GM10248 (cell line): Measurements from ENCODE around the gene ORC1.

Experiments used
- CTCF ChIA-PET: fragments of 300-600 bp; sonication (Branson Sonifier 250); formaldehyde crosslinking; extraction: SDS; loops from one replicate; lab custom pipeline; 2021; ENCODE audit warnings: antibody characterized with exemption; lab: Yijun Ruan, JAX
- POLR2A ChIA-PET: fragments of 350-650 bp; sonication (Branson Sonifier 250); formaldehyde crosslinking; extraction: SDS; loops from one replicate; lab custom pipeline; 2020; ENCODE audit warnings: antibody characterized with exemption; lab: Yijun Ruan, JAX
- DNase-seq: peaks from one replicate; pipeline ENCODE4 v3.0.0; 2012; ENCODE audit errors: extremely low spot score
- TF ChIP-seq, protein P1 (sequence below): IDR thresholded peaks from 2 replicates; pipeline ENCODE4 v1.5.1; 2012; ENCODE audit warnings: mild to moderate bottlenecking, low read depth; ENCODE audit errors: extremely low read depth, missing control alignments, control extremely low read depth

The ORC1 gene

DNA sequence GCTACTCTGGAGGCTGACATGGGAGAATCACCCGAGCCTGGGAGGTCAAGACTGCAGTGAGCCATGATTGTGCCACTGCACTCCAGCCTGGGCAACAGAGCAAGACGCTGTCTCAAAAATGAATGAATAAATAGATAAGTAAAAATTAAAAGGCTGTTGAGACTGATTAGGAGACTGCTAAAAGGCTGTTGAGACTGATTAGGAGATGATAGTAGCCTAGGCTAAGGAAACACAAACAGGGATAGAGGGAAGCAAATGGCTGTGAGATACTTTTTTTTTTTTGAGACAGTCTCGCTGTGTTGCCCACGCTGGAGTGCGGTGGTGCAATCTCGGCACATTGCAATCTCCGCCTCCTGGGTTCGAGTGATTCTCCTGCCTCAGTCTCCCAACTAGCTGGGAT lies 28.6 kb upstream of the ORC1 start:
- ChIA-PET CTCF (interaction anchor here (0.8 to 2.0 kb wide), 4 partner anchors 15 to 253 kb away, joined by 3 to 7 read pairs (median 4); no protein-coding TSS in a partner anchor), POLR2A (no interaction called here)
- DNase-seq = no peak
- TF ChIP-seq, protein P1, sequence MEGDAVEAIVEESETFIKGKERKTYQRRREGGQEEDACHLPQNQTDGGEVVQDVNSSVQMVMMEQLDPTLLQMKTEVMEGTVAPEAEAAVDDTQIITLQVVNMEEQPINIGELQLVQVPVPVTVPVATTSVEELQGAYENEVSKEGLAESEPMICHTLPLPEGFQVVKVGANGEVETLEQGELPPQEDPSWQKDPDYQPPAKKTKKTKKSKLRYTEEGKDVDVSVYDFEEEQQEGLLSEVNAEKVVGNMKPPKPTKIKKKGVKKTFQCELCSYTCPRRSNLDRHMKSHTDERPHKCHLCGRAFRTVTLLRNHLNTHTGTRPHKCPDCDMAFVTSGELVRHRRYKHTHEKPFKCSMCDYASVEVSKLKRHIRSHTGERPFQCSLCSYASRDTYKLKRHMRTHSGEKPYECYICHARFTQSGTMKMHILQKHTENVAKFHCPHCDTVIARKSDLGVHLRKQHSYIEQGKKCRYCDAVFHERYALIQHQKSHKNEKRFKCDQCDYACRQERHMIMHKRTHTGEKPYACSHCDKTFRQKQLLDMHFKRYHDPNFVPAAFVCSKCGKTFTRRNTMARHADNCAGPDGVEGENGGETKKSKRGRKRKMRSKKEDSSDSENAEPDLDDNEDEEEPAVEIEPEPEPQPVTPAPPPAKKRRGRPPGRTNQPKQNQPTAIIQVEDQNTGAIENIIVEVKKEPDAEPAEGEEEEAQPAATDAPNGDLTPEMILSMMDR = no peak

DNA sequence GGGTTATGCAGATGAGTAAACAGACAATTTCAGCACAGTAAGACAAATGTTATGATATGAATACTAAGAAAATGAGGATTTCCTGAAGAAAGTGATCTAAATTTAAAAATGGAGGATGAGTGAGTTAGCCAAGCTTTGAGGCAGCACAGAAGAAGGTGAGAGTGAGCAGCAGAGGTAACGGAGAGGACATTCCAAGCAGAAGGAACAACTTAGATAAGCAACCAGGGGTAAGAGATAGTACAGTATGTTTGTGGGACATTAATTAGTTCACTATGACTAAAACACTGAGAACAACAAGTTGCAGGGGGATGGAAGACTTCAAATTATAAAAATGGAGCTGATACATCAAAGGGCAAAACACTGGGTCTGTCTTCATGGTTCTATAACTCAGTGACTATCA lies 22.9 kb upstream of the ORC1 start:
- ChIA-PET POLR2A (no interaction called here), CTCF (interaction anchor here (0.7 kb wide), 1 partner anchor 19 kb away, joined by 3 read pairs; no protein-coding TSS in a partner anchor)
- DNase-seq = no peak
- TF ChIP-seq, protein P1 = no peak

DNA sequence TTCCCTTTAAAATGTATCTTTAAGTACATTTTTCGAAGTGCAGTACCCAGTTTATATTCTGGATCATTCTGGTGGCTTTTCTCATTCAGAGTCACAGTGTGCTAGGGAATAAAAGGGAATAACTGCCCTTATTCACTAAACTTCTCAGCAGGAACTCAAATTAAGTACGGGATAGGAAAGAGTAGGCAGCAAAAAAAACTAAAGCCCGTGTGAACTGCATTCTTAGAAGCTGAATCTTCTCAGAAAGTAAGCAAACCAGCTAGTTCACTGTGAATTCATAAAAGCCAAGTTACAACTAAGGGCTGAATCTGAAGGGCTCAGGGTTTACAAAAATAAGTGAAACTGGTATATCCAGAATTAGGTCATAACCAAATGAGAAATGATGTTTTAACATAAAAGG lies 22.1 kb upstream of the ORC1 start:
- POLR2A ChIA-PET = no interaction called here
- no peak for DNase-seq
- CTCF ChIA-PET = interaction anchor here (0.9 to 1.4 kb wide), 2 partner anchors 12 to 15 kb away, joined by 3 to 4 read pairs; no protein-coding TSS in a partner anchor
- TF ChIP-seq, protein P1 = no peak

DNA sequence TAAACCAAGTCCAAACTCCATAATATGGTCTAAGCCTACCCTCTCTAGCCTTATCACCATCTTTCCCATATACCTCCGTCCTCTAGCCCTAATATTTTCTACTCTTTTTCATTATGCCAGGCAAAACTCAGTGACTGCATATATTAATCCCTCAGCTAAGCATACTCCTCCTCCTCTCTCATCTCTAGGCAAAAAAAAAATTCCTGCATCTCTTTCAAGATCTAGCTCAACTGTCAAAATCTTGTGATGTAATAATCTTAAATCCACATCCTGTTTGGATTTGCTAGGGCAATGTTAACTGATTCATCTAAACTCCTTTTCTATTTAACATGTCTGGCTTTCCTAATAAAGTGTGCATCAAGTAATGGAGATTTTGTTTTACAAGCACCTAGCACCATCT lies 20.6 kb upstream of the ORC1 start:
- ChIA-PET CTCF (no interaction called here), POLR2A (interaction anchor here (0.6 kb wide), 1 partner anchor 343 kb away, joined by 3 read pairs; no protein-coding TSS in a partner anchor)
- TF ChIP-seq, protein P1 = no peak
- no peak for DNase-seq

DNA sequence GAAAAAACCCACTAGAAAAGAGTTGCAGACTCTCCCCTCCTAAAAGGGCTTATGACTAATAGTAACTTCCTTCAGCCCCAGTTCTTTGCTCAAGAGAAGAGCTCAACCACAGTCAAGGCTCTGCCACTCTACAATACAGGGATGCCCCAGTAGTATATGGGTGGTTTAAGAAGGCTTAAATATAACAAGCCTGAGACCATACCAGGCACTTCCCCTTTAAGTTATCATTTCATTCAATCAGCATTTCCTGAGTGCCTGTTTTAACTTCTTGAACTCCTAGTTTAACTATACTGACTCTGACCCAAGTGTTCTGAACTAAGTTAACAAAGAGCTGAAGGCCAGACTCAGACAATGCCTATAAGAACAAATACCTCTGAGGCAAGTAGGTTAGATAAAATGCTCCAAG lies 20.0 kb upstream of the ORC1 start:
- TF ChIP-seq, protein P1 = no peak
- ChIA-PET CTCF (no interaction called here), POLR2A (interaction anchor here (0.6 kb wide), 1 partner anchor 342 kb away, joined by 3 read pairs; no protein-coding TSS in a partner anchor)
- no peak for DNase-seq

DNA sequence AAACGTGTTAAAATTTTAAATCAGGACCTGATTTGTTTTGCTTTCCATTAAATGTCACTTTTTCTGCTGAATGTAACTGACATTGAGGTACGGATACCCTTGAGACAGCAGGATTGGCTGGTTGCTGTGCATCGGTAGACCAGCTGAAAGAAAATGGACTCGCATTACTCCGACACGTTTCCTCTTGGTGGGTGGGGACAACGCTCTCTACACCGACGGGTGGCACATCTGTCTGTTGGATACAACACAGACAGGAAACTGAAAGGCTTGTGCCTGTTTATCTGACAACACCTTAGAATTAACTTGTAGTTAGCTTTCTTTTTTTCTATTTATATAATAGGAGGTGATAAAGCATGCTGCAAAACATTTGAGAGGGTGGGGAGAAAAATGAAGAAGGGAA lies 19.5 kb upstream of the ORC1 start:
- TF ChIP-seq, protein P1 = no peak
- ChIA-PET POLR2A (no interaction called here), CTCF (no interaction called here)
- no peak for DNase-seq
